Loucy (cell line): ENCODE measurements around the gene CH25H.

Experiments used
- CTCF ChIP-seq: fragments of 200-600 bp; sonication (generic); conservative IDR thresholded peaks from 2 replicates; pipeline ENCODE4 v1.5.1; 2014; ENCODE audit warnings: mild to moderate bottlenecking, antibody characterized with exemption, low read length
- EZH2phosphoT487 ChIP-seq: fragments of 200-600 bp; IDR thresholded peaks from 2 replicates; pipeline ENCODE4 v1.6.1; 2018; ENCODE audit warnings: antibody characterized with exemption, mild to moderate bottlenecking, moderate library complexity, borderline replicate concordance

GRCh38 chr10:89164920-89165319, 42.2 kb downstream of the CH25H start:
- TF ChIP-seq CTCF (no peak), EZH2phosphoT487 (no peak)
